HG02623 (cell line): Measurements from ENCODE around the gene G6PC3.
"Not testable (repeated sequence)": the region's sequence is repeated elsewhere in the genome, so short reads cannot be mapped to it uniquely, and the experiment has no call there.

Experiments used
- ATAC-seq: cut with Tn5 transposase; IDR thresholded peaks from one replicate; pipeline ENCODE4 v1.9.1; 2021; ENCODE audit warnings: moderate library complexity; ENCODE audit not compliant: unreplicated experiment

G6PC3 gene

DNA sequence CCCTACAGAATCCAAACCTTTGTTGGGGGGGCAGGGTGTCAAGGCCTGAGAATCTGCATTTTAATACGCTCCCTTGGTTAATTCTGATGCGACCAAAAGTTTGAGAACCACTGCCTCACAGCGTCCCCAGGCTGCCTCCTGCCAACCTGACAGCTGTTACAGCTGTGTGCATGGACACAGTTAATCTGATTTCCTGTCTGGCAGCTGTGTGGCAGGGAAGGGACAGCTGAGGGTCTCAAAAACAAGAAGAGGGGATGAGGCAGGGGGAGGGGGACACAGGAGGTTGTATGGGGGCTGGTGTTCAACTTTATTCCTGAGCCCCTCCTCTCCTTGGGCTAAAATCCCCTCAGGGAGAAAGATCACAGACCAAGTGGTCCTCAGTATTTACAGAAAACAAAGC lies 35.4 kb downstream of the G6PC3 start:
- no peak for ATAC-seq

DNA sequence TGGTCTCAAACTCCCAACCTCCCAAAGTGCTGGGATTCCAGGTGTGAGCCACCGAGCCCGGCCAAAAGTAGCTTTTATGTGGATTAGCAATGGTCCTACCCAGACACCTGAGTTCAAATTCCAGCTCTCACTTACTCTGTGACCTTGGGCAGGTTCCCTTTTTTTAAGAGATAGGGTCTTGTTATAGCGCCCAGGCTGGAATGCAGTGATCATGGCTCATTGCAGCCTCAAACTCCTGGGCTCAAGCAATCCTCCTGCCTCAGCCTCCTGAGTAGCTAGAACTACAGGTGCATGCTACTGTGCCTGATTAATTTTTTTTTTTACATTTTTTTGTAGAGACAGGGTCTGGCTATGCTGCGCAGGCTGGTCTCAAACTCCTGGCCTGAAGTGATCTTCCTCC lies 36.3 kb downstream of the G6PC3 start:
- no peak for ATAC-seq

DNA sequence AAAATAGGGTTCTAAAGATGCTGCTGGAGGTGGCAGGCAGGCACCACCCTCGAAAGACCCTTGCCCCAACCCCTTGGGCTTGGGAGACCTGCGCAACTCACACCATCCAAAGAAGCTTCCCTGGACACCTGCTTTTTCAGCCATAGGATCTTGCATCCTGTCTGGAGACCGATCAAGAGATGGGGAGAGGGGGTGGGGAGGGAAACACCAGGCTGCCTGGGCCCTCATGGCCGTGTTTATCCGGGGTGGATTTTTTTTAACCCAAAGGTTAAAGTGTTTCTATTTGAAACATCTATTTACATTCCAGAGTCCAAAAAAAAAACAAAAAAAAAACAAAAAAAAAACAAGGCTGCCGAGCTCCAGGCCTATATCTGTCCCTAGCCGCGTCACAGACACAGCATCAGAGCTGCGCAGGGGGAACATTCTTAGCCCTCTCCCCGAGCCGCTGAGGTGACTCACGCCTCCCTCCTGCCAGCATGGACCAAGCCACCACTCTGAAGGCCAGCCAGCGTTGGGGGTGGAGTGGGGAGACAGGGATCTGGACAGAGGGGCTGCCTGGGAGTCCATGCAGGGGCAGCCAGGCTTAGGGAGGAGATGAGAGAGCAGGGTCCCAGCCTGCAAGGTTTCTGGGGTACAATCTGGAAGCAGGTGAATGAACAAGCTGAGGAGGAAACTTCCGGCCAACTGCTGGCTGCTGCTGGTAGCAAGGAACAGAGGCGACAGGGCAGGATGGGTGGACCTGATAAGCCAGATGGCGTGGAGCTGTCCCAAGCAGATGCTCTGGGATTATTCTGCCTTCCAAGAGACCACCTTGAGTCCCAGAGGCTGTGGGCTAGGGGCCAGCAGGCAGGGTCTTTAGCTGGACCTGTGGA lies 38.1 kb downstream of the G6PC3 start:
- ATAC-seq: no peak

DNA sequence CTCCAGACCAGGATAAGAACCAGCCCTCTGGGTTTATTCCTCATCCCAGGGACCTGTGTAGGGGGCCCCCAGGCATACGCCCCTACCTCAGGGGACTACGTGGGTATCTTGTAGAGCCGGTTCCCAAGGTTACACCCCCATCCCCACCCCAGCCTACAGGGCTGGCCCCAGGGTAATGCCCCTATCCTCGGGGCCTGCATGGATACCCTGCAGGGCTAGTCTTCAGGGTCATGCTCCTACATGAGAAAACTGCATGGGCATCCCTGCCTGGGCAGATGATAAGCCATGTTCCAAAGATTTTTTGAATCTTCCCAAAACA lies 38.7 kb downstream of the G6PC3 start:
- no peak for ATAC-seq

DNA sequence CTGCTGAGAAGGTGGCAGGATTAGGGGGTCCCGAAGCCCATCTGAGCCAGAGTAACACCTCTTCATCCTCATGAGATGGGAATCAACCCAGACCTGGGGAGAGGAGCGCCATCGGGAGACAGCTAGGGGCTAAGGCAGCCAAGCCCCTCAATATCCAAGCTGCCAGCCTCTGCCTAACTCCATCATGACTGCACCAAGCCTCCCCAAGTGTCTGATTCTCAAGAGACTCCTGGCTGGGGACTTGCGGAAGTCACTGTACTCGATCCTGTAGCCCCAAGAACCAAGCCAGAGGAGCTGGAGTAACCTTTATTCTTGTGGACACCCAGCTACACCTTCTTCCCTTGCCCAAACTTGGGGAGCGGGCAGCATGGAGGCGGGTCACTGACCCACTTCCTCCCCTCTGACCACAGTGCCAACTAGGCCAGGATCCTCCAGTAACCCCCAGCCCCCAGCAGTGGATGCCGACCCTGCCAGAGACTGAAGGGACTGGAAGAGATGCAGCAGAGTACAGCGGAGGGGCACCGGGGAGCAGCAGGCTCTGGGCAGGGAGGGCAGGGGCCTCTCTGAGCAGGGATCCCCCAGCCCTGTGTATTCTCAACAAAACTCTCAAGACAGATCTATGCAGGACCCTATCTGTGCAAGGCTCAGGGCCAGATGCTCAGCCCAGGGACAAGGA lies 39.6 kb downstream of the G6PC3 start:
- no peak for ATAC-seq

DNA sequence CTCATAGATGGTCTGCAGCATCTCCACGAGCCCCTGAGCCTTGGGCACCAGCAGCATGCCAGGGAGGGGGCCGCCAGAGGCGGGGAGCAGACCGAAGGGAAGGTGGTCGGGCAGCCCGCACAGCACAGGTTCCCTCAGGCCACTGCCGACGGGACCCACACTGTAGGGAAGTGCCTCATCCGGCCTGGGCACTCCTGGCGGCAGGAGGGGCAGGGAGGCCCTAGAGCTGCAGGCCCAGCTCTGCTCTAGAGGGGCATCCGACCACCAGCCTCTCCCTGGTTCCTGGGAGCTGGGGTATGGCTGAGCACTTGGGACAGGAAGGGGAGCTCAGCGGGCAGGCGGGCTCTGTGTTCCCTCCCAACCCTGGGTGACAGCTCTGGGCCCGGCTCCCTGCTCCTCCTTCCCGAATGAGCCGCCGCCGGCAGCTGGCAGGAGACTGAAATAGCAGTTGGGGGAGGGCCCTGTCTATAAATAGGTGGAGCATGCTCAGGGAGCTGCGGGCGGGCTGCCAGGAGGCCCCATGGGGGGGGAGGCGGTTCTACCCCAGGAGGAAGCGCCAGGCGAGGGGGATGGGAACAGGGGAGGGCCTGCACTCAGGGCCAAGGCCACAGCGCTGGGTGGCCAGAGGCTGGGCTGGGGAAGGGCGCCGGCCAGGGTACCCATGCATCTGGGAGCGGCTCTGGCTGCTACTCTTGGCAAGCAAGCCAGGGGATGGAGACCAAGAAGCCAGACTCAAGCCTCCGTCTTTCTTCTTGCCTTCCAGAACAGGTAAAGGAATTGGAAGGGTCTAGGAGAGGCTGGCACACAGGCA lies 40.5 kb downstream of the G6PC3 start:
- no peak for ATAC-seq

DNA sequence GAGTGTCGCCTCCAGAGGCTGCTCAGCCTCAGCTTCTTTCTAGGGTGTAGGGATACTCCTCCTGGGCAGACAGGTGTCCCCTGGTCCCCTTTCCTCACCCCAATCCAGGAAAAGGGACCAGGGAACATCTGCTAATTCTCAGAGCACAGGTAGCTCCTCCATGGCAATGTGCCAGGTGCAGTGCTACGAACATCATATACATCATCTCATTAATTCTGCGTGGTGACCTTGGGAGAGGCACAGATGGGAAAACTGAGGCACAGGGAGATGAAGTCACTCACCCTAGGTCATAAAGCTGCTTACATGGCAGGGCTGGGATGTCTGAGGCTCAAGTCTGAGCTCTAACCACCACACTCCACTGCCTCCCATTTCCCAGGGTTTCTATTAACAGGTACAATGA lies 41.2 kb downstream of the G6PC3 start:
- no peak for ATAC-seq

DNA sequence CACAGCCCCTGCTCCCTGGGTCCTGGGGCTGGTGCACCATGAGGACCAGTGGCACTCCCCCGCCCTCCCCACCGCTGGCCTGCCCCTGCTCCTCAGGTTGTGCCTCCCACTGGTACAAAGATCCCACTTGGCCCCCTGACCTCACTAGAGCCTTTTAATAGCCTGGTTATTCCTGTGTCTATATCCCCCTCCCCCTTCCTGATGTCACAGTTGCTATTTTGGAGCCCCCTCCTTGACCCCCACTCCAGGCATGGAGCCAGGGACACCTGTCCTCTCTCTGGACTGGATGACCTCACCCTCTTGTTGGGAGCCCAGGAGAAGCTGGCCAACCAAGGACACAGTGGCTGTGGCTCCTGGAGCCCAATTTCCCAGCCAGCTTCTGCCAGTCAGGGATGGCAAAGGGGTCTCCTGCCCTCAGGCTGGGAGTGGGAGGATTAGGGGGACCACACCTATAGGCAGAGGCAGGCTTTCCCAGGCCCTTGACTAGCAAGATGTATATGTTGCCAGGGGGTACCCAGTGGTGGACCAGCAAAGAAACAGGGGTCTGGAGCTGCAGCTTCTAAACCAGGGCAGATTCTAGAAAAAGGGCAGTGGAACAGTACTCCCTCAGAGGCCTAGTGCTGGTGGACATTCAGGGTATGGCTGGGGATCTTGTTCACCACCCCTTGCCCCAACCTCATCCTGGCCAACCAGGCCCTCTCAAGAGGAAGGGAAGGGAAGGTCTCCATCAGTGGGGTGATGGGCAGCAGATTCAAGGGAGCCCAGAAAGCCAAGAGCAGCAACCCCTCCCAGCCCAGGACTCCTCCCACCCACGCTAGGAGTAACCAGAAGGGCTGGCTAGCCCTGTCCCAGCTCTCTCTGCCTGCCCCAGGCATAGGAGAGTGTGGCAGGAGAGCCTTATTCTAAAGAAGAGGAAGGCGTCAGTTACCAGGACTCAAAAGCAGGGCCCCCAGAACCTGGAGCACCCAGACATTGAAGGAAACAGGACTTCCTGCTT lies 42.0 kb downstream of the G6PC3 start:
- no peak for ATAC-seq

DNA sequence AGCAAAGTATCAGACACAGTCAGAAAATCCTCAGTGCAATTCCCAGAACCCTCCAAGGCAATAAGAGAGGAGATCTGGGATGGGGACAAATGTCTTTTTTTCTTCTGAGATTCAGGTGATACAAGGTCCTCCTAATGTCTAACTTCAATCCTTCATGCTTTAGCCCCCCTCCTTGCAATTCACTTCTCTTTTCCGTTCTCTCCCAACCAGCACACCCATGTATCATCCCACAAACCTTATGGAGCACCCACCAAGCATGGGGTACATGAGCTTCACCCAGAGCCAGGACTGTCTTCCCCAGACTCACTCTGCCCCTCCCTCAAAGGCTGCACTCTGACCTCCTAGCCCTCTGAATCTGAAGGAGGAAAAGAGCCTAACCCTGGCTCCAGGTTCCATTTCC lies 42.8 kb downstream of the G6PC3 start:
- ATAC-seq: no peak

DNA sequence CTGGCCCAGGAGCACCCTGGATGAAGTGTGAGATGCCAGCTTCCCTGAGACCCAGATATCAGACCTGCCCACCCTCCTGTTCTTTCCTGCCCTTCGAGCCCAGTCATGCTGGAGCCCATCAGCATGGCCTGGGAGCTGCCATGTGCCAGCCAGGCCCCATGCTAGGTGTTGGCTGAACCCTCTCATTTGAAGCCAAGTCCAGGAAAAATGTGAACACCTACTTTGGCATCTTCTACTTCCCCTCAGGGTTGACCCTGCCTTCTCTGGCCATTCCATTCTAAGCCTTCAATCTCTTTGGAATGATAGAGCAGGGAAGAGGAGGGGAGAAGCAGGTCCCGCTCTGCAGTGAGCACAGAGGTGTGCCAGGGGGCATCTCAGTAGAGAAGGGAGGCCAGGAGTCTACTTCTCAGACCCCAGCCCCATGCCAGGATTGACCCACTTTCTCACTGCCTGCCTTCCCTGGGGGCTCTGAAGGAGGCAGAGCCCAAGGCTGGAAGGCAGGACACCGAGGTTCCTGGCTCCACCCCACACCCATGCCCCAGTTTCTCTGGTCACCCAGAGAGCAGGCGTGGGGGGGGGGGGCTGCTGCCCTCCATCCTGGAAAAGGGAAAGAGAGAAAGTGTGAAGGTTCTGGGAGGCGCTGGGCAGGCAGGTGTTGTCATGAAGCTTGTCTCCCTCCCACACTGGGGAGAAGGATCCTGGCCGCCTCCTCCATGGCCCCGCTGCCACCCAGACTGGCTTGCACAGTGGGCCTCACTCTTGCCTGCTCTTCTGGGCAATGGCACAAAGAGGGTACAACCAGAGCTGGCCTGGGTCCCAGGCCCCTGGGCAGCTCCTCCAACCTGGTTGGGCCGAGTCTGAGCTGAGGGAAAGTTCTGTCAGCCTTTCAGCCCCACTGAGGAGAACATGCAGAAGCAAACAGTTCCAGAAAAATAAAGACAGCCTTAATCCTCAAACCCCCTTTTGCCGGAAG lies 43.6 kb downstream of the G6PC3 start:
- ATAC-seq: no peak

DNA sequence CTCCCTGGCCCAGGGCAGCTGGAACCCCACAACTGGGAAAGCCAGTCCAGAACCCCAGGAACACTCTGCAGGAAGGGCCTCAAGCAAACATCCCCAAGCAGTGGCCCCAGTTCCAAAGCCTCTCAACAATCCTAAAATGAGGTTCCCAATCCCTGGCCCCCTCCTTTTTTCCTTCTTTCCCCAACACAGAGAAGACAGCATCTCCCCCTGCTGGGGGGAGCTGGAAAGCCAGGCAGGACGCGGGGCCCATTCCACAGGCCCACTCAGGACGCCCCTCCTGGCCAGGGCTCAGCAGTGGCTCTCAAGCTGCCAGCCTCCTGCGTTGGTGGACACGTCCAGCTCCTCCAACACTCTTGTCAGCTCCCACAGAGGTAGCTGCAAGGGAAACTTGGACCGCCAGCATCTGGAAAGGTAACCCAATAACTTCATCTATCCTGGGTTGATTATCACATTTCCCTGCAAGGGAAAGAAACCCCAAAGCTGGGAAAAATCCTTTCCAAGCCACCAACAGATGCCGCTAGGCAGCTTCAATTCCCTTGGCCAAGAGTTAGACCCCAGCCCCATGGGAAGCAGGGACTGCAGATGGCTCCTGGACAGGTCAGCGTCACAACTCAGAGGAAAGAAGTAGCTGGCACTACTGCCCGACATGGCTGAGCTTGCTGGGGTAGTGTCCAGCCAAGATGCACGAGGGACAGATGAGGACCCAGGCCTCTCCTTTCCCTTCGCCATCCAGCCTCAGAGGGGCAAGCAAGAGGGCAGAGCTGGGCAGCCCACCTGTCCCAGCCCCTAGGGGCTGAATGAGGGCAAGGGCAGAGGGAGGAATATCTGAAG lies 45.3 kb downstream of the G6PC3 start:
- ATAC-seq: no peak

DNA sequence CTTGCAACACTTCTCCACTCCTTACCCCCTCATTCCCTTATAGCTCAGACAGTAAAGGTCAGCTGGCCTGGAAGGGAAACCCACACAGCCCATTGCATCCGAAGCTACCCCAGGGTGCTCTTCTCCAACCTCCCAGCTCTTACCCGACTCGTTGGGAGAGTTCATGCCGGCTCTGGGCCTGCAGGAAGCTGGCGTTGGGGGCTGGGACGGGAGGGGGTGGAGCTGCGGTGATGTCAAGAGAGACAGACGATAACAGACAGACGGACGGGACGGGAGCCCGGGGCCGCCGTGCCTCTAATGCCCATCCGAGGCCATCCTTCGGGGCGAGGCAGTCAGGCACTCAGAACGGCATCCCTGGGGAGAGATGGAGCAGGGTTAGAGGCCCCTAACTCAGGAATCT lies 46.8 kb downstream of the G6PC3 start:
- ATAC-seq: no peak

DNA sequence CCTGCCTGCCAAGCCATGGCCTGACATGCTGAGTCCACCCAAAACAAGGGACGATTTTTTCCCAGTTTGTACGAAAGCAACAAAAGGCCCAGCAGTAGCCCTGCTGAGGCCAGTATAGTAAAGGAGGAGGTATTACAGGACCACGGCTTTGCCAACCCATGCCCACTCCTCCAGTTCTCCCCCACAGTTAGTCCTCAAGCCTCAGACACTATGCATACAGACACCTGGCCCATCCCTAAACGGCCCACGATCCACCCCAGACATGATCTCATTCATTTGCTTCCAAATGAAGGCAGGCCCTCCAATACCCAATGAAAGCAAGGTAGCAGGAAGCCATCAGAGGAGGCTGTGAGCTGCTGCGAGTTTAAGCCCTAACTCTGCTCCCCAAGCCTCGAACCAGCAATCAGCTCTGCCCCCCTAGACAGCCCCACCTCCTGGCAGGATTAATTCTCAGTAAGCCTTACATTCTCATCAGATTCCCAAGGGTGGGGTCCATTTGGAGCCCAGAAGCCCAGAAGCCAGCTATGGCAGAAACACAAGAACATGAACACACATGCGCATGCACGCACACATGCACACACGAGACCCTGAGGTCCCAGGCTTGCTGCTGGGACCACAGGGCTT lies 48.0 kb downstream of the G6PC3 start:
- no peak for ATAC-seq

DNA sequence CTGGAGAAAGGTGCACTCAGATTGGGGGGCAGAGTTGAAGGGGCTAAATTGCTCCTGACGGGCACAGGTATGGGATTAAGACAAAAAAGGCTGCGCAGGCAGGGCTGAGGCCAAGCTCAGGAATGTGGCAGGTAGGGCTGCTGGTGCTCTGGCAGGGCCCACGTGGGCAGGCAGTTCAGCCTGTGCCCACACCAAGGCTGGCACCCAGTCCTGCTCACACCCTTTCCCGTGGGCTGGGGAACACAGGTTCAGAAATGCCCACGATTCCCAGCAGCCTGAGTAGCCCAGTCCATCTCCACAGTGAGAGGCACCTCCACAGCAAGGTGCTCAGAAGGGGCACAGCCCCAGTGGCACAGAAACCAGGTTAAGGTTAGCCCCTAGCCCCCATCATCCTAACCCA lies 48.5 kb downstream of the G6PC3 start:
- ATAC-seq: no peak

DNA sequence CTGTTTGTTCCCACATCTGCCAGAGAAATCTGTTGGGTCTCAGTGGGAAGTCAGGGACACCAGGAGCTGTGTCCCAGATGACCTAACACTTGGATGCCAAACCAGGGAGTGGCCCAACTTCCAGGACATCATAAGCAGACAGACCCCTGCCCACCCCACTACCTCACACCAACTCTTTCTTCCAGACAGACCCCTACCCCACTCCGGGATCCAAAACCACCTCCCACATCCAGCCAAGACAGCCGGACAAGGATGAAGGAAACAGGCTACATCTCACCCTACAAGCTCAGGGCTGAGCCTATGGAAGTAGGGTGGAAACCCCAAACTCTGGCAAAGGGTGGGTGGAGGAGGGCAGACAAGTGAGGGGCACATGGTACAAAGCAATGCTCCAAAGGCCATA lies 49.3 kb downstream of the G6PC3 start:
- ATAC-seq: no peak

DNA sequence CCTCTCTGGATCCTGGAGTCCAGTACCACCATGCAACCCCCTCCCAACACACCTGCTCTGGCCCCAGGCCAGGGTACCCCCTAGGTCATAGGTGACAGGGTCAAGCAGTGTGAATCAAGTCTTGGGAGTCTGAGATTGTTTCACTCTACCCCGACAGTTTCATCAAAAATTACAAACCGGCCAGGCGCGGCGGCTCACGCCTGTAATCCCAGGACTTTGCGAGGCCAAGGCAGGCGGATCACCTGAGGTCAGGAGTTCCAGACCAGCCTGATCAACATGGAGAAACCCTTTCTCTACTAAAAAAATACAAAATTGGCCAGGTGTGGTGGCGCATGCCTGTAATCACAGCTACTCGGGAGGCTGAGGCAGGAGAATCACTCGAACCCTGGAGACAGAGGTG lies 49.7 kb downstream of the G6PC3 start:
- not testable (repeated sequence) for ATAC-seq

DNA sequence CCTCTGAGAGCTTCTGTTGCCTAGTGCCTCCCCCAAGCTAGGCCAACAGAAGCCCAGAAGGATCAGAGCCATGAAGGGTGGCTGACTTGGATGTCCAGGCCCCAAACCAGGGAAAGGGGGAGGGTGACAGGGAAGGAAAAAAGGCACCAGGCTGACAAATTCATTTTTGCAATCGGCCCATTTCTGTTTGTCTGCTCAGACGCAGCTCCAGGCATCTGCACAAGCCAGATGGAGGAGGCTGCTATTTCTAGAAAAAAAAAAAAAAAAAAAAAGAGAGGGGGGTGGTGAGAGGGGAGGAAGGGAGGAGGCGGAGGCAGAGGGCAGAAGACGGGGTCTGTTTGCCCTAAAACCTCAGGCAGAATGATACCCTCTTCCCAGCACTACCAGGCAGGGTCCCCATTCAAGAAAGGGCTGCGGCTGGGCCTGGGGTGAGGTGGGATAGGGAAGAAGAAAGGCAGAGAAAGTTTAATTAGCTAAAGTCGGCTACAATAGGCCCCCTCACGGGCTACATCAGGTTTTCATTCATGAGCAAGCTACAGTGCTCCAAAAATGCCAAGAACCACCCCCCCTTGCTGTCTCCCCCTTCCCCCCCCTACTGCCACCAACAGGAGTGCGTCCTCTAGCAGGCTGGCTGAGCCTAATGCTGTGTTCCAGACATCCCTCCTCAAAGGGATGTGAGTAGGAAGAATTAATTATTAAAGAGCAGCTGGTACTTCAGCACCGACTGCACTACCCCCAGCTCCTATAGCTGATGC lies 50.5 kb downstream of the G6PC3 start:
- no peak for ATAC-seq
